ENCODE measurements around the gene ARMC7.
A peak's percentile ranks its signal among the peaks of the same experiment; 100 is the strongest.

Gene ARMC7

GRCh38 chr17:75094871-75095399 lies 14.8 kb upstream of the ARMC7 start:
- H3K4me3 ChIP-seq (replicated peaks; ENCODE audit: low read depth, low read length) = no peak overlapping the region
- no peak for TF ChIP-seq CTCF (IDR thresholded peaks at IDR 0.05; ENCODE audit: low read length, missing control alignments)
- no peak for DNase-seq (ENCODE audit: low read depth)

GRCh38 chr17:75096082-75096625 lies 13.6 kb upstream of the ARMC7 start:
- no peak overlapping the region for H3K4me3 ChIP-seq (replicated peaks; ENCODE audit: low read depth, low read length)
- peak; percentile 66 for DNase-seq (ENCODE audit: low read depth)
- TF ChIP-seq CTCF (IDR thresholded peaks at IDR 0.05; ENCODE audit: low read length, missing control alignments) = no peak

GRCh38 chr17:75097865-75098264 lies 11.9 kb upstream of the ARMC7 start:
- DNase-seq (ENCODE audit: low read depth) = no peak
- no peak overlapping the region for H3K4me3 ChIP-seq (replicated peaks; ENCODE audit: low read depth, low read length)
- no peak for TF ChIP-seq CTCF (IDR thresholded peaks at IDR 0.05; ENCODE audit: low read length, missing control alignments)

GRCh38 chr17:75098861-75099260 lies 10.9 kb upstream of the ARMC7 start:
- no peak for DNase-seq (ENCODE audit: low read depth)
- H3K4me3 ChIP-seq (replicated peaks; ENCODE audit: low read depth, low read length) = no peak overlapping the region
- no peak for TF ChIP-seq CTCF (IDR thresholded peaks at IDR 0.05; ENCODE audit: low read length, missing control alignments)

DNA sequence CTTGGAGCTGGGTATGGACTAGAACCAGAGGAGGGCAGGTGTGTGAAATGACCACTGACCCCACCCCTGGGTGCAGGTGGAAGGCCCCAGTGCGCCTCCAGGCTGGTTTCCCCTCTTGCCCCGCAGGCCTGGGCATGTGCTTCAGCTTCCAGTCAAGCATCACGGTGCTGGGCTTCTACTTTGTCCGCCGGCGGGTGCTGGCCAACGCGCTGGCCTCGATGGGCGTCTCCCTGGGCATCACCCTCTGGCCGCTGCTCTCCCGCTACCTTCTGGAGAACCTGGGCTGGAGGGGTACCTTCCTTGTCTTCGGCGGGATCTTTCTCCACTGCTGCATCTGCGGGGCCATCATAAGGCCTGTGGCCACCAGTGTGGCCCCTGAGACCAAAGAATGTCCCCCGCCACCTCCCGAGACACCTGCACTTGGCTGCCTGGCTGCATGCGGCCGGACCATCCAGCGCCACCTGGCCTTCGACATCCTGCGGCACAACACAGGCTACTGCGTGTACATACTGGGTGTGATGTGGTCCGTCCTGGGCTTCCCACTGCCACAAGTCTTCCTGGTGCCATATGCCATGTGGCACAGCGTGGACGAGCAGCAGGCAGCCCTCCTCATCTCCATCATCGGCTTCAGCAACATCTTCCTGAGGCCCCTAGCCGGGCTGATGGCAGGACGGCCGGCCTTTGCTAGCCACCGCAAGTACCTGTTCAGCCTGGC lies 9.7 kb upstream of the ARMC7 start:
- no peak overlapping the region for H3K4me3 ChIP-seq (replicated peaks; ENCODE audit: low read depth, low read length)
- TF ChIP-seq CTCF (IDR thresholded peaks at IDR 0.05; ENCODE audit: low read length, missing control alignments) = no peak
- DNase-seq (ENCODE audit: low read depth) = no peak

DNA sequence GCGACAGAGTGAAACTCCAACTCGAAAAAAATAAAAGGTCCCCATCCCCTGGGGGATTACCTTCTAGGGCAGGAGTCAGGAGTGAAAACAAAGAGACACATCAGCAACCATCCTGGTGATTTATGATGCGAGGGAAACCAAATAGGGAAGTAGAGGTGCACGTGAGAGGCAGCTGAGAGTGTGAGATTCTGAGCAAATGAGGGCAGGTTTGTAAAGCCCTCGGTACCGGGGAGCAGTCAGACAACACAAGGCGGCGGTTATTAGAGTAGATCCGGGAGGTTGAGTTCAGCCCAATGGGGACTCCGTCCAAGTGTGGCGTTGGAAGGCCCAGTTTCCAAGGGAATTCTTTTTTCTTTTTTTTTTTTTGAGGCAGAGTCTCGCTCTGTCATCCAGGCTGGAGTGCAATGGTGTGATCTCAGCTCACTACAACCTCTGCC lies 7.4 kb upstream of the ARMC7 start:
- no peak for DNase-seq (ENCODE audit: low read depth)
- no peak overlapping the region for H3K4me3 ChIP-seq (replicated peaks; ENCODE audit: low read depth, low read length)
- no peak for TF ChIP-seq CTCF (IDR thresholded peaks at IDR 0.05; ENCODE audit: low read length, missing control alignments)

All from fibroblast of pulmonary artery (primary cell).